Measurements from ENCODE around the gene STRAP. TPM values are rescaled to one million over a fixed set of nuclear protein-coding genes. Genes with fewer than 3 reads are reported as not detected.

STRAP gene
- polyA plus RNA-seq, 1 of the 3 experiments (the other 2 are of a cell fraction) = 85.6 TPM

- POLR2A ChIA-PET = no interaction called here
Measured at GRCh38 chr12:15939111-15939510, 56.9 kb downstream of the STRAP start.

GRCh38 chr12:15942475-15942874, 60.3 kb downstream of the STRAP start:
- no peak overlapping the region for H3K4me2 ChIP-seq
- H4K20me1 ChIP-seq (ENCODE audit: insufficient read depth) = no peaks in the 10 kb centered on the region
- H3K79me2 ChIP-seq (ENCODE audit: insufficient read depth) = peaks cover 20% of the 10 kb centered on the region
- H3F3A ChIP-seq (replicated peaks; ENCODE audit: insufficient read depth) = peaks cover 3% of the 10 kb centered on the region
- no peak overlapping the region for H3K27ac ChIP-seq (ENCODE audit: low read depth in 2 of 2, low read length in 1 of 2)
- H3K36me3 ChIP-seq (replicated peaks in 1 of 2; ENCODE audit: control insufficient read depth in 1 of 2, insufficient read depth in 2 of 2, low read length in 1 of 2) = no peaks in the 10 kb centered on the region
- CTCF ChIA-PET = interaction anchor here (0.7 to 1.2 kb wide), 2 partner anchors 40 to 1159 kb away, joined by 3 to 5 read pairs; no protein-coding TSS in a partner anchor
- DNase-seq = no peak
- no peaks in the 10 kb centered on the region for H3K27me3 ChIP-seq (ENCODE audit: insufficient read depth)
- H3K4me3 ChIP-seq (ENCODE audit: low read depth in 2 of 2, low read length in 1 of 2) = no peak overlapping the region
- WGBS (ENCODE audit: low lambda C conversion rate) = 92% methylated on average over 5 of the region's 5 CpGs
- H3K9me3 ChIP-seq = no peaks in the 10 kb centered on the region
- no peak overlapping the region for H2AFZ ChIP-seq (ENCODE audit: low read depth)
- H3K9me2 ChIP-seq = no peaks in the 10 kb centered on the region
- POLR2A ChIA-PET = no interaction called here
- no peaks in the 10 kb centered on the region for H3K4me1 ChIP-seq (ENCODE audit: control insufficient read depth in 1 of 2, insufficient read depth in 2 of 2, low read depth in 1 of 2, low read length in 1 of 2)
- H3K9ac ChIP-seq = no peak overlapping the region
- TF ChIP-seq FOXM1 (IDR thresholded peaks at IDR 0.05; ENCODE audit: low read depth) (no peak), GABPA (IDR thresholded peaks at IDR 0.05; ENCODE audit: low read depth) (no peak), SIN3A (IDR thresholded peaks at IDR 0.05; ENCODE audit: borderline replicate concordance, low read depth, low read length) (no peak), MAX (IDR thresholded peaks at IDR 0.05; ENCODE audit: low read depth) (no peak), CHD2 (IDR thresholded peaks at IDR 0.05; ENCODE audit: low read length, partially characterized antibody) (no peak), REST (IDR thresholded peaks at IDR 0.05; ENCODE audit: low read depth, low read length) (no peak), TCF12 (IDR thresholded peaks at IDR 0.05) (no peak), IRF3 (IDR thresholded peaks at IDR 0.05; ENCODE audit: low read depth, low read length) (no peak), YY1 (IDR thresholded peaks at IDR 0.05; ENCODE audit: low read depth) (no peak), POLR2AphosphoS5 (IDR thresholded peaks at IDR 0.05; ENCODE audit: low read depth, low read length) (no peak), NRF1 (IDR thresholded peaks at IDR 0.05; ENCODE audit: low read depth, low read length) (no peak)

More at GRCh38 chr12:15939111-15939510, 56.9 kb downstream of the STRAP start:
- Histone ChIP-seq H3K27me3 (ENCODE audit: insufficient read depth) (no peaks in the 10 kb centered on the region), H3K4me2 (no peak overlapping the region), H4K20me1 (ENCODE audit: insufficient read depth) (no peaks in the 10 kb centered on the region), H3F3A (replicated peaks; ENCODE audit: insufficient read depth) (peaks cover 3% of the 10 kb centered on the region), H3K9me3 (no peaks in the 10 kb centered on the region), H3K36me3 (replicated peaks in 1 of 2; ENCODE audit: control insufficient read depth in 1 of 2, insufficient read depth in 2 of 2, low read length in 1 of 2) (no peaks in the 10 kb centered on the region), H3K9me2 (no peaks in the 10 kb centered on the region), H3K79me2 (ENCODE audit: insufficient read depth) (peaks cover 14% of the 10 kb centered on the region; the same call in 1 of the 2 replicates), H3K4me3 (ENCODE audit: low read depth in 2 of 2, low read length in 1 of 2) (no peak overlapping the region), H2AFZ (ENCODE audit: low read depth) (no peak overlapping the region), H3K4me1 (ENCODE audit: control insufficient read depth in 1 of 2, insufficient read depth in 2 of 2, low read depth in 1 of 2, low read length in 1 of 2) (no peaks in the 10 kb centered on the region), H3K27ac (ENCODE audit: low read depth in 2 of 2, low read length in 1 of 2) (no peak overlapping the region), H3K9ac (no peak overlapping the region)
- WGBS (ENCODE audit: low lambda C conversion rate) = 86% methylated on average over 1 of the region's 1 CpG
- DNase-seq = no peak
- TF ChIP-seq NRF1 (IDR thresholded peaks at IDR 0.05; ENCODE audit: low read depth, low read length) (no peak), RCOR1 (IDR thresholded peaks at IDR 0.05; ENCODE audit: low read length) (no peak), TCF12 (IDR thresholded peaks at IDR 0.05) (no peak), MAX (IDR thresholded peaks at IDR 0.05; ENCODE audit: low read depth) (no peak), USF1 (IDR thresholded peaks at IDR 0.05; ENCODE audit: borderline replicate concordance, low read depth) (no peak), FOSL2 (IDR thresholded peaks at IDR 0.05; ENCODE audit: borderline replicate concordance, low read depth) (no peak), CTCF (IDR thresholded peaks at IDR 0.05) (no peak), MEF2A (IDR thresholded peaks at IDR 0.05; ENCODE audit: borderline replicate concordance, low read depth) (no peak), MXI1 (IDR thresholded peaks at IDR 0.05; ENCODE audit: low read depth, low read length) (no peak)
- CTCF ChIA-PET = interaction anchor here (1.1 kb wide), 1 partner anchor 10 kb away, joined by 4 read pairs; no protein-coding TSS in a partner anchor

Data from SK-N-SH (cell line).